ENCODE results near the gene NREP. TPM values are rescaled to one million over a fixed set of nuclear protein-coding genes. Genes with fewer than 3 reads are reported as not detected.

NREP gene
- total and polyA plus RNA-seq, 2 donors (not counting 1 experiment from before 2014, with no cell fraction given): 56.8 to 364 TPM

DNA sequence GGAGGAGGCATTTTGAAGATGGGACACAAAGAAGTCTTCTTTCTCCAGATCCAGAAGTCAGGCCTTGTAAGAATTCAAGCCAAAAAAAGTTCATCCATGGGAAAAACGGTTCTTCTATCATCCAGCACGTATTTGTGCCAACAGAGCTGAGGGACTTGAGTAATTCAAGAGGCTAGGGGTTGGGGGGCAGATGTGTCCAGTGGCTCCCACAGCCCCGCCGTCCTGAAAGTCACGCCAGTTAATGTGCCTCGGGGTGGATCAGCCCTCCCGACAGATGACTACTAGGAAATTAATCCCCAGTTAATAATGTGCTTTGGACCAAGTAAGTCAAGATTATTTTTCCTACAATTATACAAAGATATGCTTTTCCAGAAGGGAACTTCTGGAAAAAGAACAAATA lies 23.4 kb downstream of the NREP start:
- Histone ChIP-seq H2AFZ (ENCODE audit: low read length) (no peak overlapping the region), H3K9ac (ENCODE audit: insufficient read depth, low read length) (no peak overlapping the region), H3K4me3 (replicated peaks in 1 of 4; ENCODE audit: control extremely low read depth in 1 of 4, insufficient read depth in 1 of 4, low read depth in 3 of 4, low read length in 4 of 4) (no peak overlapping the region), H3K27me3 (ENCODE audit: control insufficient read depth, insufficient read depth, low read length) (no peaks in the 10 kb centered on the region), H4K20me1 (ENCODE audit: control insufficient read depth, extremely low read depth, insufficient read depth, low read length) (no peaks in the 10 kb centered on the region), H3K9me3 (ENCODE audit: control insufficient read depth, insufficient read depth, low read depth, low read length) (no peaks in the 10 kb centered on the region), H3K36me3 (ENCODE audit: control insufficient read depth, insufficient read depth, low read length) (peaks cover 3% of the 10 kb centered on the region), H3K27ac (ENCODE audit: insufficient read depth, low read length) (peak overlapping the region; percentile 49), H3K4me2 (ENCODE audit: extremely low read depth, insufficient read depth, low read length) (no peak overlapping the region), H3K79me2 (ENCODE audit: control insufficient read depth, insufficient read depth, low read length) (peaks cover 10% of the 10 kb centered on the region), H3K4me1 (ENCODE audit: control insufficient read depth, extremely low read depth, insufficient read depth, low read length) (peaks cover 28% of the 10 kb centered on the region)
- no peak for DNase-seq (ENCODE audit: low read depth in 2 of 2)
- TF ChIP-seq EZH2 (IDR thresholded peaks at IDR 0.05; ENCODE audit: low read length, missing control alignments): no peak
- TF ChIP-seq, protein P1, sequence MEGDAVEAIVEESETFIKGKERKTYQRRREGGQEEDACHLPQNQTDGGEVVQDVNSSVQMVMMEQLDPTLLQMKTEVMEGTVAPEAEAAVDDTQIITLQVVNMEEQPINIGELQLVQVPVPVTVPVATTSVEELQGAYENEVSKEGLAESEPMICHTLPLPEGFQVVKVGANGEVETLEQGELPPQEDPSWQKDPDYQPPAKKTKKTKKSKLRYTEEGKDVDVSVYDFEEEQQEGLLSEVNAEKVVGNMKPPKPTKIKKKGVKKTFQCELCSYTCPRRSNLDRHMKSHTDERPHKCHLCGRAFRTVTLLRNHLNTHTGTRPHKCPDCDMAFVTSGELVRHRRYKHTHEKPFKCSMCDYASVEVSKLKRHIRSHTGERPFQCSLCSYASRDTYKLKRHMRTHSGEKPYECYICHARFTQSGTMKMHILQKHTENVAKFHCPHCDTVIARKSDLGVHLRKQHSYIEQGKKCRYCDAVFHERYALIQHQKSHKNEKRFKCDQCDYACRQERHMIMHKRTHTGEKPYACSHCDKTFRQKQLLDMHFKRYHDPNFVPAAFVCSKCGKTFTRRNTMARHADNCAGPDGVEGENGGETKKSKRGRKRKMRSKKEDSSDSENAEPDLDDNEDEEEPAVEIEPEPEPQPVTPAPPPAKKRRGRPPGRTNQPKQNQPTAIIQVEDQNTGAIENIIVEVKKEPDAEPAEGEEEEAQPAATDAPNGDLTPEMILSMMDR (conservative IDR thresholded peaks at IDR 0.05 in 1 of 2, IDR thresholded peaks at IDR 0.05 in 1 of 2; ENCODE audit: low read depth in 1 of 2, low read length in 2 of 2): no peak

DNA sequence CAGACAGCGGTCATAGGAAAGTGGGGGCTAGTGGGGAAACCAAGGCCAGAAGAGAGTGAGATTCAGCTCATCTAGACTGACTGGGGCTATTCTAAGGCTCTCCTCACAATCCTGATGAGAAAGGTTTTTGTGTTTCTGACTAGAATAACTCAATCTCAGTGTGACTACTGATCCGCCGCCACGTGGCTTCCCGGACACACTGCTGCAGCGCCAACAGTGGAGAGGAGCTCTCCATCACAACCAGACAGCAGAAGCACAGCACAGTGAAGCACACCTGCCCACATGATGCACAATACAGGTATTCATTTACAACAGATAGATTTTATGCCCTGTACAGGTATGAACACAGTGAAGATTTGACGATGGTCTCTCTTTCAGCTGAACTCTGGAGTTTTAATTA lies 25.4 kb downstream of the NREP start:
- peaks cover 5% of the 10 kb centered on the region for H3K79me2 ChIP-seq (ENCODE audit: control insufficient read depth, insufficient read depth, low read length)
- H3K4me1 ChIP-seq (ENCODE audit: control insufficient read depth, extremely low read depth, insufficient read depth, low read length): peaks cover 13% of the 10 kb centered on the region
- H2AFZ ChIP-seq (ENCODE audit: low read length): no peak overlapping the region
- peaks cover 6% of the 10 kb centered on the region for H3K36me3 ChIP-seq (ENCODE audit: control insufficient read depth, insufficient read depth, low read length)
- H3K9me3 ChIP-seq (ENCODE audit: control insufficient read depth, insufficient read depth, low read depth, low read length): no peaks in the 10 kb centered on the region
- TF ChIP-seq, protein P1 (conservative IDR thresholded peaks at IDR 0.05 in 1 of 2, IDR thresholded peaks at IDR 0.05 in 1 of 2; ENCODE audit: low read depth in 1 of 2, low read length in 2 of 2): no peak
- TF ChIP-seq EZH2 (IDR thresholded peaks at IDR 0.05; ENCODE audit: low read length, missing control alignments): no peak
- DNase-seq (ENCODE audit: low read depth in 2 of 2): no peak
- H3K4me2 ChIP-seq (ENCODE audit: extremely low read depth, insufficient read depth, low read length): no peak overlapping the region
- no peak overlapping the region for H3K27ac ChIP-seq (ENCODE audit: insufficient read depth, low read length)
- no peak overlapping the region for H3K4me3 ChIP-seq (replicated peaks in 1 of 4; ENCODE audit: control extremely low read depth in 1 of 4, insufficient read depth in 1 of 4, low read depth in 3 of 4, low read length in 4 of 4)
- H3K9ac ChIP-seq (ENCODE audit: insufficient read depth, low read length): no peak overlapping the region
- H4K20me1 ChIP-seq (ENCODE audit: control insufficient read depth, extremely low read depth, insufficient read depth, low read length): no peaks in the 10 kb centered on the region
- H3K27me3 ChIP-seq (ENCODE audit: control insufficient read depth, insufficient read depth, low read length): no peaks in the 10 kb centered on the region

DNA sequence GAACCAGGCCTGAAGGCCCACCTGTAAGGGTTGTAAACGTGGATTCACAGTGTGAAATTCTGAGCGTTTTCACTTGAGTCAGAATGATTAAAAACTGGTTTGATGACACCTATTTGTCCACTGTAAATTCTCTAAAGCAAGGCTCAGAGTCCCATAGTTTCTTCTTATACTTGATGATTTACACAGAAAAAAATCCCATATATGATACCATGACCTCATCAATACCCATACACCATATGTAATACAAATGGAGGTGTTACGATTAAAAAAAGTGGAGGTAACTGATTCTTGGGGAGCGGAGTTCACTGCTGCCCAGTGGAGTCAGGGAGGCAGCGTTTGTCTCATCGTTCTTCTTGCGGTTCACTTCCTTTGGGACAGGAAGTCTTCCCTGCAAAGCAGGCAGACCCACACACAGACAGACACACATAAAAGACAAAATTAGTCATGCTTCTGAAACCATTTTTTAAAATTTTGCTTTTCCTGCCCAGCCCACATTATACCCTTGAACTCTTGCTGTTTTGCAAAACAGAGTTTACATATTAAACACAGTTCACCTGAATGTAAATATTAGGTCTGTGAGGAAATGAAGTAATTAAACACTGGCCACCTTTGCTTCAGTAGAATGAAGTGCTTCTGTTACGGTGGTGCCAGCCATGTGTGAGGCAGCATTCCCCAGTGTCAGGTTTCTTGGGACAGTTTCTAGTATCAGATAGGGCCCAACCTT lies 26.2 kb downstream of the NREP start:
- H2AFZ ChIP-seq (ENCODE audit: low read length): no peak overlapping the region
- peaks cover 6% of the 10 kb centered on the region for H3K36me3 ChIP-seq (ENCODE audit: control insufficient read depth, insufficient read depth, low read length)
- H3K27ac ChIP-seq (ENCODE audit: insufficient read depth, low read length): no peak overlapping the region
- H3K9me3 ChIP-seq (ENCODE audit: control insufficient read depth, insufficient read depth, low read depth, low read length): no peaks in the 10 kb centered on the region
- TF ChIP-seq, protein P1 (conservative IDR thresholded peaks at IDR 0.05 in 1 of 2, IDR thresholded peaks at IDR 0.05 in 1 of 2; ENCODE audit: low read depth in 1 of 2, low read length in 2 of 2): no peak
- TF ChIP-seq EZH2 (IDR thresholded peaks at IDR 0.05; ENCODE audit: low read length, missing control alignments): no peak
- no peak overlapping the region for H3K4me2 ChIP-seq (ENCODE audit: extremely low read depth, insufficient read depth, low read length)
- no peaks in the 10 kb centered on the region for H3K27me3 ChIP-seq (ENCODE audit: control insufficient read depth, insufficient read depth, low read length)
- H3K4me1 ChIP-seq (ENCODE audit: control insufficient read depth, extremely low read depth, insufficient read depth, low read length): peaks cover 7% of the 10 kb centered on the region
- peaks cover 2% of the 10 kb centered on the region for H3K79me2 ChIP-seq (ENCODE audit: control insufficient read depth, insufficient read depth, low read length)
- DNase-seq (ENCODE audit: low read depth in 2 of 2): no peak
- no peaks in the 10 kb centered on the region for H4K20me1 ChIP-seq (ENCODE audit: control insufficient read depth, extremely low read depth, insufficient read depth, low read length)
- H3K4me3 ChIP-seq (replicated peaks in 1 of 4; ENCODE audit: control extremely low read depth in 1 of 4, insufficient read depth in 1 of 4, low read depth in 3 of 4, low read length in 4 of 4): no peak overlapping the region
- H3K9ac ChIP-seq (ENCODE audit: insufficient read depth, low read length): no peak overlapping the region
